Keratinocyte (primary cell): ENCODE results near the gene OR52N4. TPM values are rescaled to one million over a fixed set of nuclear protein-coding genes. Genes with fewer than 3 reads are reported as not detected.

ENCODE experiments used
- DNase-seq: peaks from one replicate; pipeline ENCODE4 v3.0.0-alpha.2; 2011; ENCODE audit warnings: low read depth, missing footprints, low spot score
- FAIRE-seq: peaks from 2 replicates; lab custom pipeline; 2011; peaks lifted over from hg19 to GRCh38; lab: Jason Lieb, UNC
- H2AFZ ChIP-seq: 2 replicates; pipeline ENCODE4 v1.6.0; 2012; ENCODE audit warnings: low read length, control low read depth, inconsistent platforms; ENCODE audit not compliant: control insufficient read depth
- H3K27ac ChIP-seq: 2 replicates; pipeline ENCODE4 v1.5.1; 2011; ENCODE audit warnings: low read length; ENCODE audit not compliant: control insufficient read depth, insufficient read depth
- H3K27me3 ChIP-seq: 3 replicates; pipeline ENCODE4 v1.6.0; 2011; ENCODE audit warnings: low read length; ENCODE audit not compliant: control insufficient read depth, insufficient read depth; ENCODE audit errors: extremely low read depth
- H3K36me3 ChIP-seq, 2 experiments: 2 replicates in 1 of 2; 3 replicates in 1 of 2; pipeline ENCODE4 v1.5.1; 2011; ENCODE audit warnings: low read length in 2 of 2, mild to moderate bottlenecking in 1 of 2; ENCODE audit not compliant: control insufficient read depth in 2 of 2, insufficient read depth in 2 of 2; ENCODE audit errors: extremely low read depth in 1 of 2
- H3K4me1 ChIP-seq: 3 replicates; pipeline ENCODE4 v1.5.1; 2011; ENCODE audit warnings: low read length; ENCODE audit not compliant: control insufficient read depth, insufficient read depth; ENCODE audit errors: extremely low read depth
- H3K4me2 ChIP-seq: 3 replicates; pipeline ENCODE4 v1.6.0; 2011; ENCODE audit warnings: low read depth, low read length; ENCODE audit not compliant: control insufficient read depth, insufficient read depth; ENCODE audit errors: extremely low read depth
- H3K4me3 ChIP-seq, 3 experiments: fragments of 200-600 bp in 1 of 3; sonication (generic) in 1 of 3; 2 replicates in 2 of 3; 3 replicates in 1 of 3; pipeline ENCODE4 v1.5.1; 2011 to 2016; ENCODE audit warnings: low read length in 3 of 3, mild to moderate bottlenecking in 3 of 3, control low read depth in 2 of 3, inconsistent platforms in 1 of 3, low read depth in 1 of 3, mixed read lengths in 1 of 3, mixed run types in 1 of 3, moderate library complexity in 1 of 3; ENCODE audit not compliant: control insufficient read depth in 2 of 3, insufficient read depth in 2 of 3; ENCODE audit errors: extremely low read depth in 1 of 3
- H3K79me2 ChIP-seq: 2 replicates; pipeline ENCODE4 v1.6.0; 2012; ENCODE audit warnings: low read length; ENCODE audit not compliant: control insufficient read depth, insufficient read depth
- H3K9ac ChIP-seq: 3 replicates; pipeline ENCODE4 v1.6.0; 2011; ENCODE audit warnings: low read length; ENCODE audit not compliant: control insufficient read depth, insufficient read depth; ENCODE audit errors: extremely low read depth
- H3K9me1 ChIP-seq: 3 replicates; pipeline ENCODE4 v1.6.0; 2011; ENCODE audit warnings: low read length; ENCODE audit not compliant: control insufficient read depth, insufficient read depth; ENCODE audit errors: extremely low read depth
- H3K9me3 ChIP-seq: 2 replicates; pipeline ENCODE4 v1.5.1; 2012; ENCODE audit warnings: low read depth, low read length; ENCODE audit not compliant: control insufficient read depth
- H4K20me1 ChIP-seq: 3 replicates; pipeline ENCODE4 v1.6.0; 2011; ENCODE audit warnings: low read length; ENCODE audit not compliant: control insufficient read depth, insufficient read depth; ENCODE audit errors: extremely low read depth
- EZH2 ChIP-seq: IDR thresholded peaks from one replicate; pipeline ENCODE4 v1.6.1; 2012; ENCODE audit warnings: inconsistent platforms, mild to moderate bottlenecking, low read length, moderate library complexity
- dilution Hi-C: fragments of 300-500 bp; cut with MboI; formaldehyde crosslinking; loops from one replicate; pipeline ENCODE4 v1.7.0; 2020; ENCODE audit warnings: low sequenced_read_pairs; ENCODE audit not compliant: extremely low pct_ligation_motif_present
- polyA plus RNA-seq, 5 experiments: library from polyadenylated mRNA; depleted of rRNA in 3 of 5; stranded (reverse) in 3 of 5; stranded (forward) in 1 of 5; unstranded in 1 of 5; fragments of >200 nt; gene quantifications; 1 replicate in 1 of 5; 2 replicates in 3 of 5; 3 replicates in 1 of 5; pipeline versions ENCODE4 v1.2.1 to v1.2.3, GENCODE V29; 2011 to 2012; ENCODE audit warnings: missing spikeins in 2 of 5, low read depth in 1 of 5, low replicate concordance in 1 of 5
- TF ChIP-seq, protein P1 (sequence below), 3 experiments: IDR thresholded peaks in 1 of 3; conservative IDR thresholded peaks in 1 of 3; optimal IDR thresholded peaks in 1 of 3; 2 replicates in 2 of 3; 3 replicates in 1 of 3; pipeline versions ENCODE3 to v1.5.1; 2011; ENCODE audit warnings: low read length in 3 of 3, mild to moderate bottlenecking in 3 of 3, moderate library complexity in 2 of 3, control low read depth in 1 of 3, inconsistent platforms in 1 of 3; ENCODE audit not compliant: insufficient read depth in 2 of 3; ENCODE audit errors: extremely low read depth in 1 of 3

Gene OR52N4
- polyA plus RNA-seq, 1 donor (not counting 4 experiments of a cell fraction or from before 2014, with no cell fraction given): not detected

DNA sequence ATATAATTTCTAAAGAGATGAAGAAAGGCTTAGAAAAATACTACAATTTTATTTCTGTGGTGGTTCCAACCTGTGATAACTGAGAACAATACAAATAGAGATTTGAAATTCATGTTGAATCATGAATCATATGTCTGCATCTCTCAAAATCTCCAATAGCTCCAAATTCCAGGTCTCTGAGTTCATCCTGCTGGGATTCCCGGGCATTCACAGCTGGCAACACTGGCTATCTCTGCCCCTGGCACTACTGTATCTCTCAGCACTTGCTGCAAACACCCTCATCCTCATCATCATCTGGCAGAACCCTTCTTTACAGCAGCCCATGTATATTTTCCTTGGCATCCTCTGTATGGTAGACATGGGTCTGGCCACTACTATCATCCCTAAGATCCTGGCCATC lies 17.6 kb upstream of the OR52N4 start, which contains the start of gene OR56B1:
Gene OR56B1 (plus strand): TSS at position 53 of the 400 bp plus-strand sequence. CDS start 69 bp downstream, at position 122.
- H3K27ac ChIP-seq: no peak within 1 kb of the TSS

DNA sequence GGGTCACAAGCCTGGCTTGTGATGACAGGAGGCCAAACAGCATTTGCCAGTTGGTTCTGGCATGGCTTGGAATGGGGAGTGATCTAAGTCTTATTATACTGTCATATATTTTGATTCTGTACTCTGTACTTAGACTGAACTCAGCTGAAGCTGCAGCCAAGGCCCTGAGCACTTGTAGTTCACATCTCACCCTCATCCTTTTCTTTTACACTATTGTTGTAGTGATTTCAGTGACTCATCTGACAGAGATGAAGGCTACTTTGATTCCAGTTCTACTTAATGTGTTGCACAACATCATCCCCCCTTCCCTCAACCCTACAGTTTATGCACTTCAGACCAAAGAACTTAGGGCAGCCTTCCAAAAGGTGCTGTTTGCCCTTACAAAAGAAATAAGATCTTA lies 17.0 kb upstream of the OR52N4 start:
- Histone ChIP-seq H3K36me3 (no peaks in the 10 kb centered on the region), H3K4me3 (no peak overlapping the region), H3K27ac (no peak overlapping the region), H3K27me3 (no peaks in the 10 kb centered on the region), H2AFZ (no peak overlapping the region), H3K9me3 (no peaks in the 10 kb centered on the region), H3K9ac (no peak overlapping the region), H3K79me2 (no peaks in the 10 kb centered on the region), H3K4me1 (no peaks in the 10 kb centered on the region), H3K4me2 (no peak overlapping the region), H4K20me1 (no peaks in the 10 kb centered on the region), H3K9me1 (no peaks in the 10 kb centered on the region)
- DNase-seq: no peak
- TF ChIP-seq EZH2: no peak
- TF ChIP-seq, protein P1, sequence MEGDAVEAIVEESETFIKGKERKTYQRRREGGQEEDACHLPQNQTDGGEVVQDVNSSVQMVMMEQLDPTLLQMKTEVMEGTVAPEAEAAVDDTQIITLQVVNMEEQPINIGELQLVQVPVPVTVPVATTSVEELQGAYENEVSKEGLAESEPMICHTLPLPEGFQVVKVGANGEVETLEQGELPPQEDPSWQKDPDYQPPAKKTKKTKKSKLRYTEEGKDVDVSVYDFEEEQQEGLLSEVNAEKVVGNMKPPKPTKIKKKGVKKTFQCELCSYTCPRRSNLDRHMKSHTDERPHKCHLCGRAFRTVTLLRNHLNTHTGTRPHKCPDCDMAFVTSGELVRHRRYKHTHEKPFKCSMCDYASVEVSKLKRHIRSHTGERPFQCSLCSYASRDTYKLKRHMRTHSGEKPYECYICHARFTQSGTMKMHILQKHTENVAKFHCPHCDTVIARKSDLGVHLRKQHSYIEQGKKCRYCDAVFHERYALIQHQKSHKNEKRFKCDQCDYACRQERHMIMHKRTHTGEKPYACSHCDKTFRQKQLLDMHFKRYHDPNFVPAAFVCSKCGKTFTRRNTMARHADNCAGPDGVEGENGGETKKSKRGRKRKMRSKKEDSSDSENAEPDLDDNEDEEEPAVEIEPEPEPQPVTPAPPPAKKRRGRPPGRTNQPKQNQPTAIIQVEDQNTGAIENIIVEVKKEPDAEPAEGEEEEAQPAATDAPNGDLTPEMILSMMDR (optimal IDR thresholded peaks at IDR 0.05 in 1 of 3, IDR thresholded peaks at IDR 0.05 in 1 of 3, conservative IDR thresholded peaks at IDR 0.05 in 1 of 3; ENCODE audit: extremely low read depth in 1 of 3, insufficient read depth in 2 of 3, low read length in 3 of 3): no peak
- dilution Hi-C loops: no loop called here
- FAIRE-seq: no peak

More for the DNA sequence above, 17.6 kb upstream of the OR52N4 start, which contains the start of gene OR56B1:
- Histone ChIP-seq H3K4me2 (no peak within 1 kb of the TSS), H3K4me3 (no peak within 1 kb of the TSS), H3K4me1 (no peaks in the 10 kb centered on the region), H3K27me3 (no peaks in the 10 kb centered on the region), H3K79me2 (no peaks in the 10 kb centered on the region), H3K9ac (no peak within 1 kb of the TSS), H3K9me3 (no peaks in the 10 kb centered on the region), H3K36me3 (no peaks in the 10 kb centered on the region), H4K20me1 (no peaks in the 10 kb centered on the region), H3K9me1 (no peaks in the 10 kb centered on the region), H2AFZ (no peak within 1 kb of the TSS)
- no peak for DNase-seq
- no peak for TF ChIP-seq EZH2
- TF ChIP-seq, protein P1 (optimal IDR thresholded peaks at IDR 0.05 in 1 of 3, IDR thresholded peaks at IDR 0.05 in 1 of 3, conservative IDR thresholded peaks at IDR 0.05 in 1 of 3; ENCODE audit: extremely low read depth in 1 of 3, insufficient read depth in 2 of 3, low read length in 3 of 3): no peak
- dilution Hi-C loops: no loop called here
- FAIRE-seq: no peak
